Liver (tissue), 9 donors: ENCODE results near the gene MT3. TPM values are rescaled to one million over a fixed set of nuclear protein-coding genes. Genes with fewer than 3 reads are reported as not detected.

Experiments used
- DNase-seq: peaks from one replicate; pipeline ENCODE4 v3.0.0-alpha.2; 2017; ENCODE audit warnings: low spot score
- H3K27ac ChIP-seq, 2 donors: one replicate each; pipeline ENCODE4 v1.7.0; 2013; ENCODE audit warnings: inconsistent platforms in 2 of 2, low read length in 2 of 2, control low read depth in 1 of 2, low read depth in 1 of 2, mild to moderate bottlenecking in 1 of 2
- H3K27me3 ChIP-seq, 4 donors: one replicate each; pipeline versions ENCODE4 v1.6.1 to v1.7.0; 2013; ENCODE audit warnings: low read length in 3 of 4, inconsistent platforms in 1 of 4, mild to moderate bottlenecking in 1 of 4, moderate library complexity in 1 of 4; ENCODE audit not compliant: control insufficient read depth in 4 of 4, insufficient read depth in 4 of 4
- H3K36me3 ChIP-seq, 4 donors: one replicate each; pipeline versions ENCODE4 v1.6.1 to v1.7.0; 2013; ENCODE audit warnings: low read length in 3 of 4, mild to moderate bottlenecking in 3 of 4, low read depth in 1 of 4, moderate library complexity in 1 of 4; ENCODE audit not compliant: control insufficient read depth in 4 of 4, insufficient read depth in 3 of 4
- H3K4me1 ChIP-seq, 4 donors: one replicate each; pipeline versions ENCODE4 v1.6.1 to v1.7.0; 2013; ENCODE audit warnings: low read length in 3 of 4, mild to moderate bottlenecking in 3 of 4, moderate library complexity in 1 of 4; ENCODE audit not compliant: control insufficient read depth in 4 of 4, insufficient read depth in 4 of 4
- H3K4me3 ChIP-seq, 3 donors: one replicate each; pipeline versions ENCODE4 v1.6.1 to v1.7.0; 2013; ENCODE audit warnings: low read length in 3 of 3, control low read depth in 1 of 3, low read depth in 1 of 3, mild to moderate bottlenecking in 1 of 3
- H3K9ac ChIP-seq, 2 donors: one replicate each; pipeline ENCODE4 v1.7.0; 2013; ENCODE audit warnings: low read length in 2 of 2, mild to moderate bottlenecking in 2 of 2, moderate library complexity in 2 of 2, control low read depth in 1 of 2, low read depth in 1 of 2
- H3K9me3 ChIP-seq, 4 donors: one replicate each; pipeline versions ENCODE4 v1.6.1 to v1.7.0; 2013; ENCODE audit warnings: low read length in 3 of 4; ENCODE audit not compliant: control insufficient read depth in 4 of 4
- EGR1 ChIP-seq, 2 donors: IDR thresholded peaks; 2 replicates each; pipeline ENCODE4 v1.6.1; 2016 to 2018; ENCODE audit warnings: antibody characterized with exemption in 2 of 2, low read depth in 2 of 2
- FOXA1 ChIP-seq: IDR thresholded peaks from 2 replicates; pipeline ENCODE4 v1.6.1; 2016; ENCODE audit warnings: antibody characterized with exemption
- FOXA2 ChIP-seq: IDR thresholded peaks from 2 replicates; pipeline ENCODE4 v1.6.1; 2016; ENCODE audit warnings: antibody characterized with exemption
- GABPA ChIP-seq, 2 donors: IDR thresholded peaks in 1 of 2; conservative IDR thresholded peaks in 1 of 2; 2 replicates each; pipeline ENCODE4 v1.6.1; 2016; ENCODE audit warnings: antibody characterized with exemption in 2 of 2, mild to moderate bottlenecking in 1 of 2, moderate library complexity in 1 of 2
- HNF4A ChIP-seq, 2 donors: conservative IDR thresholded peaks; 2 replicates each; pipeline ENCODE4 v1.6.1; 2016; ENCODE audit warnings: antibody characterized with exemption in 2 of 2, mild to moderate bottlenecking in 2 of 2
- HNF4G ChIP-seq: IDR thresholded peaks from 2 replicates; pipeline ENCODE4 v1.6.1; 2016; ENCODE audit warnings: antibody characterized with exemption
- JUND ChIP-seq, 2 donors: IDR thresholded peaks; 2 replicates each; pipeline ENCODE4 v1.6.1; 2016; ENCODE audit warnings: antibody characterized with exemption in 2 of 2
- NR2F2 ChIP-seq: IDR thresholded peaks from 2 replicates; pipeline ENCODE4 v1.6.1; 2016; ENCODE audit warnings: antibody characterized with exemption
- RAD21 ChIP-seq, 2 donors: IDR thresholded peaks; 2 replicates each; pipeline ENCODE4 v1.6.1; 2016; ENCODE audit warnings: antibody characterized with exemption in 2 of 2, mild to moderate bottlenecking in 2 of 2
- RXRA ChIP-seq, 2 donors: IDR thresholded peaks; 2 replicates each; pipeline ENCODE4 v1.6.1; 2017 to 2018; ENCODE audit warnings: antibody characterized with exemption in 2 of 2, mild to moderate bottlenecking in 1 of 2
- SP1 ChIP-seq: IDR thresholded peaks from 2 replicates; pipeline ENCODE4 v1.6.1; 2018; ENCODE audit warnings: antibody characterized with exemption, mild to moderate bottlenecking
- TAF1 ChIP-seq: conservative IDR thresholded peaks from 2 replicates; pipeline ENCODE4 v1.6.1; 2016; ENCODE audit warnings: antibody characterized with exemption, mild to moderate bottlenecking
- YY1 ChIP-seq: IDR thresholded peaks from 2 replicates; pipeline ENCODE4 v1.6.1; 2016; ENCODE audit warnings: antibody characterized with exemption, mild to moderate bottlenecking
- WGBS: extraction: QIAGEN DNeasy Blood & Tissue Kit; methylation state at CpG from one replicate; pipeline ENCODE4 v1.1.7; 2013; 5-methylcytosine and 5-hydroxymethylcytosine counted together
- polyA plus RNA-seq, 2 donors: library from polyadenylated mRNA; stranded (reverse) in 1 of 2; unstranded in 1 of 2; fragments of 200-250 nt in 1 of 2; fragments of >200 nt in 1 of 2; fragmentation: Nextera tagmentation in 1 of 2; extraction: Ambion mirVana in 1 of 2; gene quantifications; one replicate each; pipeline versions ENCODE4 v1.2.1 to v1.2.3, GENCODE V29; 2013 to 2015
- total RNA-seq, 2 donors: library from RNA; depleted of rRNA; stranded (reverse); fragments of >200 nt; gene quantifications; one replicate each; pipeline ENCODE4 v1.2.3, GENCODE V29; 2014
- TF ChIP-seq, protein P1 (sequence below): IDR thresholded peaks from 2 replicates; pipeline ENCODE4 v1.6.1; 2016; ENCODE audit warnings: antibody characterized with exemption
- TF ChIP-seq, protein P2 (sequence below): IDR thresholded peaks from 2 replicates; pipeline ENCODE4 v1.6.1; 2016; ENCODE audit warnings: antibody characterized with exemption
- TF ChIP-seq, protein P3 (sequence below): IDR thresholded peaks from 2 replicates; pipeline ENCODE4 v1.6.1; 2016; ENCODE audit warnings: antibody characterized with exemption
- TF ChIP-seq, protein P4 (sequence below): IDR thresholded peaks from 2 replicates; pipeline ENCODE4 v1.6.1; 2016; ENCODE audit warnings: antibody characterized with exemption, mild to moderate bottlenecking
- TF ChIP-seq, protein P5 (sequence below): fragments of 150-350 bp; IDR thresholded peaks from 2 replicates; pipeline ENCODE4 v1.5.1; 2017; ENCODE audit warnings: improper control_type of control experiment, low read depth, low read length; ENCODE audit not compliant: missing input control
- donor health status: healthy.
- donor health status: healthy.
- donor health status: healthy.
- donor health status: healthy.
- donor health status: healthy.

Gene MT3
- total and polyA plus RNA-seq, 4 donors, result not detected

DNA sequence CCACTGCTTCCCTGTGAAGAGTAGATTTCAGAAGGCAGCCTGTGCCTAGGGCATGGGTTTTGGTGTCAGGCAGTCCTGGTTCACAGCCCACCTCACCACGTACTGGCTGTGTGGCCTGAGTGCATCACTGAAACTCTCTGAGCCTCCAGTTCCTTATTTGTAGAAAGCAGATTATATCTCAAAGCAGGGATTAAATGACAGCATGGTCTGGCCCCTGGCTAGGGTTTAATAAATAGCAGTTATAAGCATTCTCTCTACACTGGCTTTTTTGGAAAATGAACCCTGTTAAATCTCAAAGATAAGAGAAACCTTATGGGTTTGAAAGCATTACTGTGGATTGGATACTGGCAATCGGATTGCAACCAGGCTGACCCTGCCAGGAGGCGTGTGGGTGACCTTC lies 40.2 kb downstream of the MT3 start:
- Histone ChIP-seq H3K27ac (peak overlapping the region; percentile 52 to 83), H3K27me3 (no peaks in the 10 kb centered on the region), H3K9ac (no peak overlapping the region), H3K4me3 (no peak overlapping the region), H3K9me3 (no peaks in the 10 kb centered on the region), H3K36me3 (peaks cover 0 to 3% (median 0%) of the 10 kb centered on the region in 4 donors), H3K4me1 (peaks cover 0 to 24% (median 7%) of the 10 kb centered on the region in 4 donors)
- TF ChIP-seq SP1 (no peak), HNF4G (no peak), TAF1 (no peak), FOXA1 (no peak), HNF4A (conservative IDR thresholded peaks at IDR 0.05) (no peak), JUND (IDR thresholded peaks at IDR 0.05) (no peak), GABPA (IDR thresholded peaks at IDR 0.05 in 1 of 2, conservative IDR thresholded peaks at IDR 0.05 in 1 of 2) (no peak), RAD21 (IDR thresholded peaks at IDR 0.05) (no peak), NR2F2 (no peak), EGR1 (IDR thresholded peaks at IDR 0.05; ENCODE audit: low read depth in 2 of 2) (no peak), FOXA2 (no peak), RXRA (IDR thresholded peaks at IDR 0.05) (no peak)
- TF ChIP-seq, protein P1, sequence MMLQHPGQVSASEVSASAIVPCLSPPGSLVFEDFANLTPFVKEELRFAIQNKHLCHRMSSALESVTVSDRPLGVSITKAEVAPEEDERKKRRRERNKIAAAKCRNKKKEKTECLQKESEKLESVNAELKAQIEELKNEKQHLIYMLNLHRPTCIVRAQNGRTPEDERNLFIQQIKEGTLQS, result no peak
- TF ChIP-seq, protein P2, sequence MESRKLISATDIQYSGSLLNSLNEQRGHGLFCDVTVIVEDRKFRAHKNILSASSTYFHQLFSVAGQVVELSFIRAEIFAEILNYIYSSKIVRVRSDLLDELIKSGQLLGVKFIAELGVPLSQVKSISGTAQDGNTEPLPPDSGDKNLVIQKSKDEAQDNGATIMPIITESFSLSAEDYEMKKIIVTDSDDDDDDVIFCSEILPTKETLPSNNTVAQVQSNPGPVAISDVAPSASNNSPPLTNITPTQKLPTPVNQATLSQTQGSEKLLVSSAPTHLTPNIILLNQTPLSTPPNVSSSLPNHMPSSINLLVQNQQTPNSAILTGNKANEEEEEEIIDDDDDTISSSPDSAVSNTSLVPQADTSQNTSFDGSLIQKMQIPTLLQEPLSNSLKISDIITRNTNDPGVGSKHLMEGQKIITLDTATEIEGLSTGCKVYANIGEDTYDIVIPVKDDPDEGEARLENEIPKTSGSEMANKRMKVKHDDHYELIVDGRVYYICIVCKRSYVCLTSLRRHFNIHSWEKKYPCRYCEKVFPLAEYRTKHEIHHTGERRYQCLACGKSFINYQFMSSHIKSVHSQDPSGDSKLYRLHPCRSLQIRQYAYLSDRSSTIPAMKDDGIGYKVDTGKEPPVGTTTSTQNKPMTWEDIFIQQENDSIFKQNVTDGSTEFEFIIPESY, result no peak
- TF ChIP-seq, protein P3, sequence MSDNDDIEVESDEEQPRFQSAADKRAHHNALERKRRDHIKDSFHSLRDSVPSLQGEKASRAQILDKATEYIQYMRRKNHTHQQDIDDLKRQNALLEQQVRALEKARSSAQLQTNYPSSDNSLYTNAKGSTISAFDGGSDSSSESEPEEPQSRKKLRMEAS, result no peak
- TF ChIP-seq, protein P4, sequence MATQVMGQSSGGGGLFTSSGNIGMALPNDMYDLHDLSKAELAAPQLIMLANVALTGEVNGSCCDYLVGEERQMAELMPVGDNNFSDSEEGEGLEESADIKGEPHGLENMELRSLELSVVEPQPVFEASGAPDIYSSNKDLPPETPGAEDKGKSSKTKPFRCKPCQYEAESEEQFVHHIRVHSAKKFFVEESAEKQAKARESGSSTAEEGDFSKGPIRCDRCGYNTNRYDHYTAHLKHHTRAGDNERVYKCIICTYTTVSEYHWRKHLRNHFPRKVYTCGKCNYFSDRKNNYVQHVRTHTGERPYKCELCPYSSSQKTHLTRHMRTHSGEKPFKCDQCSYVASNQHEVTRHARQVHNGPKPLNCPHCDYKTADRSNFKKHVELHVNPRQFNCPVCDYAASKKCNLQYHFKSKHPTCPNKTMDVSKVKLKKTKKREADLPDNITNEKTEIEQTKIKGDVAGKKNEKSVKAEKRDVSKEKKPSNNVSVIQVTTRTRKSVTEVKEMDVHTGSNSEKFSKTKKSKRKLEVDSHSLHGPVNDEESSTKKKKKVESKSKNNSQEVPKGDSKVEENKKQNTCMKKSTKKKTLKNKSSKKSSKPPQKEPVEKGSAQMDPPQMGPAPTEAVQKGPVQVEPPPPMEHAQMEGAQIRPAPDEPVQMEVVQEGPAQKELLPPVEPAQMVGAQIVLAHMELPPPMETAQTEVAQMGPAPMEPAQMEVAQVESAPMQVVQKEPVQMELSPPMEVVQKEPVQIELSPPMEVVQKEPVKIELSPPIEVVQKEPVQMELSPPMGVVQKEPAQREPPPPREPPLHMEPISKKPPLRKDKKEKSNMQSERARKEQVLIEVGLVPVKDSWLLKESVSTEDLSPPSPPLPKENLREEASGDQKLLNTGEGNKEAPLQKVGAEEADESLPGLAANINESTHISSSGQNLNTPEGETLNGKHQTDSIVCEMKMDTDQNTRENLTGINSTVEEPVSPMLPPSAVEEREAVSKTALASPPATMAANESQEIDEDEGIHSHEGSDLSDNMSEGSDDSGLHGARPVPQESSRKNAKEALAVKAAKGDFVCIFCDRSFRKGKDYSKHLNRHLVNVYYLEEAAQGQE, result no peak
- TF ChIP-seq, protein P5, sequence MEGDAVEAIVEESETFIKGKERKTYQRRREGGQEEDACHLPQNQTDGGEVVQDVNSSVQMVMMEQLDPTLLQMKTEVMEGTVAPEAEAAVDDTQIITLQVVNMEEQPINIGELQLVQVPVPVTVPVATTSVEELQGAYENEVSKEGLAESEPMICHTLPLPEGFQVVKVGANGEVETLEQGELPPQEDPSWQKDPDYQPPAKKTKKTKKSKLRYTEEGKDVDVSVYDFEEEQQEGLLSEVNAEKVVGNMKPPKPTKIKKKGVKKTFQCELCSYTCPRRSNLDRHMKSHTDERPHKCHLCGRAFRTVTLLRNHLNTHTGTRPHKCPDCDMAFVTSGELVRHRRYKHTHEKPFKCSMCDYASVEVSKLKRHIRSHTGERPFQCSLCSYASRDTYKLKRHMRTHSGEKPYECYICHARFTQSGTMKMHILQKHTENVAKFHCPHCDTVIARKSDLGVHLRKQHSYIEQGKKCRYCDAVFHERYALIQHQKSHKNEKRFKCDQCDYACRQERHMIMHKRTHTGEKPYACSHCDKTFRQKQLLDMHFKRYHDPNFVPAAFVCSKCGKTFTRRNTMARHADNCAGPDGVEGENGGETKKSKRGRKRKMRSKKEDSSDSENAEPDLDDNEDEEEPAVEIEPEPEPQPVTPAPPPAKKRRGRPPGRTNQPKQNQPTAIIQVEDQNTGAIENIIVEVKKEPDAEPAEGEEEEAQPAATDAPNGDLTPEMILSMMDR, result no peak
- WGBS, result 85% methylated on average over 3 of the region's 3 CpGs
- no peak for DNase-seq

DNA sequence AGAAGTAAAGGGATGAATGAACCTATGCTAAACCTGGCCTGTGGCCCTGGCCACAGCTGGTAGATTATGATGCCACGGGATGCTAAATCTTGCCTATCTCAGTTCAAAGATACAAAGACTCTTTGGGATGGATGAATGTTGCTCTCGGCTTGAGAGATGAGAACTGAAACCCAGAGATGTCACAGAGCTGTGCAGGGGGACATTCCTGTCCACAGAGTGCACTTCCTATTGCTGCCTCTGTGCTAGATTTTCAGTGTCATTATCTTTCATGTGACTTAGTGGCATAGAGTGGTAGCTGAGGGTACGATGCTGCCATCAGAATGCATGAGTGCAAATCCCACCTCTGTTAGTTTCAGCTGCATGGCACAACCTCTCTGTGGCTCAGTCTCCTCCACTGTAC lies 40.8 kb downstream of the MT3 start:
- Histone ChIP-seq H3K9me3 (no peaks in the 10 kb centered on the region), H3K36me3 (peaks cover 0 to 3% (median 0%) of the 10 kb centered on the region in 4 donors), H3K4me1 (peaks cover 0 to 24% (median 7%) of the 10 kb centered on the region in 4 donors), H3K27me3 (no peaks in the 10 kb centered on the region), H3K27ac (peak overlapping the region; percentile 26 to 83), H3K4me3 (no peak overlapping the region), H3K9ac (no peak overlapping the region)
- WGBS, result 80% methylated on average over 3 of the region's 3 CpGs
- no peak for DNase-seq
- no peak for TF ChIP-seq RAD21 (IDR thresholded peaks at IDR 0.05)
- no peak for TF ChIP-seq HNF4G
- TF ChIP-seq, protein P1, result no peak
- no peak for TF ChIP-seq YY1
- no peak for TF ChIP-seq FOXA1
- TF ChIP-seq, protein P4, result no peak
- TF ChIP-seq GABPA (IDR thresholded peaks at IDR 0.05 in 1 of 2, conservative IDR thresholded peaks at IDR 0.05 in 1 of 2), result no peak
- TF ChIP-seq, protein P3, result no peak
- no peak for TF ChIP-seq RXRA (IDR thresholded peaks at IDR 0.05)
- TF ChIP-seq SP1, result no peak
- TF ChIP-seq HNF4A (conservative IDR thresholded peaks at IDR 0.05), result no peak
- no peak for TF ChIP-seq TAF1
